Measurements from ENCODE around the gene PRCD.
A peak's percentile ranks its signal among the peaks of the same experiment; 100 is the strongest.

The PRCD gene

GRCh38 chr17:76535788-76536510, 3.9 kb upstream of the PRCD start:
- no peak for DNase-seq
- in situ Hi-C loops (cut with HindIII; ENCODE audit: low pct_ligation_motif_present, low pct_unique_long_range_greater_than_20kb, low sequenced_read_pairs): no loop called here

DNA sequence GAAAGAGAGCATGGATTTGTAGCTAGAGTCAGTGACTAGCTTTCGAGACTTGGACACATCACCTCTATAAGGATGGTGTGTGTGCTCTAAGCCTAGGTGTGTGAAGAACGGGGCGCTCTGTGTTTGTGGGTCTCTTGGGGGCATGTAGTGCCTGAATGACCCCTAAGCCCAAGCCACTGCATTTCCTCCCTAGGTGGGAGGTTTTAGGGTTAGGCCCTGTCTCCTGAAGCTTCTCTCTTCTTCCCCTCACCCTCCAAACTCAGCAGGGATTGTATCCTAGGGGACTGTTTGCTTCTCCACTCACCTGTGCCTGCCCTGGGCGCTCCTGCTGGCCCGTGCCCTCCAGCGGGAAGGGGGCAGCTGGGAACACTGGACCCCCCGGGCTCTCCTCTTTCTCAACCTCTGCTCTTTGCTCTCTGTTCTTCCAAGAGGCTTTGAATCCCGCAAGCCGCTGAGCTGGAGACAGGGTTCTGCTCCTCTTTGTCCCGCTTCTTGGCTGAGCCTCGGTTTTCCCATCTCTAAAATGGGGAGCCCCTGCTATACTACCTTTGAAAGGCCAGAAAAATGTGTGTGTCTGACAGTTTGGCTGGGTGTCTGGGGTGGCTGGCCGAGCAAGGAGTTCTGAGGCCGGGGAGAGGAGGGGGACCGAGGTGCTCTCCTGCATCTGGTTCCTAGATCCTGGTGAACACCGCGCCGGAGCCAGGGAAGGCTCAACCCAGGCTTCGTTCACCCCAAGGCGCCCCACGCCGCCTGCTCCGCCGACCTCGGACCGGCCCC, 3.1 kb upstream of the PRCD start:
- DNase-seq: no peak
- in situ Hi-C loops (cut with HindIII; ENCODE audit: low pct_ligation_motif_present, low pct_unique_long_range_greater_than_20kb, low sequenced_read_pairs): no loop called here

GRCh38 chr17:76537288-76537577, 2.6 kb upstream of the PRCD start:
- in situ Hi-C loops (cut with HindIII; ENCODE audit: low pct_ligation_motif_present, low pct_unique_long_range_greater_than_20kb, low sequenced_read_pairs): no loop called here

GRCh38 chr17:76537578-76538280, 2.1 kb upstream of the PRCD start, which contains the start of gene CYGB:
TSS of gene CYGB (minus strand) at chr17:76537709. CDS start at chr17:76537542, 167 bp downstream.
- in situ Hi-C loops (cut with HindIII; ENCODE audit: low pct_ligation_motif_present, low pct_unique_long_range_greater_than_20kb, low sequenced_read_pairs): no loop called here
- no peak for DNase-seq

More at GRCh38 chr17:76537288-76537577, 2.6 kb upstream of the PRCD start:
- DNase-seq: peak; percentile 43

DNA sequence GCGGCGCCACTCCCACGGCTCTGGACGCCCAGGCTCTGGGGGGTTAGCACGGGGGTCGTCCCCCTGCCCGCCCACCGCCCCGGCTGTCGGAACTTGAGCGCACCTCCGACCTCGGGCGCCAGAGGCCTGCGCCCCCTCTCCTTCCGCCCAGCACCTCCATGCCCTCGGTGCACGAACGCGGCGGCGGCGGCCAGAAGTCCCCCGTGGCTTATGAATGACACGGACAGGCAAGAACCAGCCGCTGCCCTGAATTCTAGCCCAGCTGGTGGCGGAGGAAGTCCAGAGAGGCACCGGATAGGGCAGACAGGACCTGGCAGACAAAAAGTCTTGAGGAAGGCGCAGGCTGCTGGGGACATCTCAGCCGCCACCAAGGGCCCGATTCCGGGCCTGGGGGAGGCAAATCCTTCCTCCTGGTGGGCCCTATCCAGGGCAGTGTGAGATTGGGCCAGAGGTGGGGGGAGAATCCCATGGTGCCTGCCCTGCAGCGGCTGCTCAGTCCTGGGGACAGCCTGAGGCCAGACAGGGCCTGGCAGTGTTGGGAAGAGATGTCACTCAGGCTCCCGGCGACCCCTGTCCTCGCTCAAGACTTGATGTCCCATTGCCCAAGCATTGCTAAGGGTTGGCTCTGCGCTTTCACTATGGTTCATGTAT, 1.4 kb upstream of the PRCD start:
- no peak for DNase-seq
- in situ Hi-C loops (cut with HindIII; ENCODE audit: low pct_ligation_motif_present, low pct_unique_long_range_greater_than_20kb, low sequenced_read_pairs): no loop called here

- in situ Hi-C loops (cut with HindIII; ENCODE audit: low pct_ligation_motif_present, low pct_unique_long_range_greater_than_20kb, low sequenced_read_pairs): no loop called here
- DNase-seq: no peak
Observed at GRCh38 chr17:76538941-76539570, 788 bp upstream of the PRCD start.

GRCh38 chr17:76540381-76541300, 797 bp downstream of the PRCD start:
- in situ Hi-C loops (cut with HindIII; ENCODE audit: low pct_ligation_motif_present, low pct_unique_long_range_greater_than_20kb, low sequenced_read_pairs): no loop called here
- DNase-seq: peak; percentile 98

DNA sequence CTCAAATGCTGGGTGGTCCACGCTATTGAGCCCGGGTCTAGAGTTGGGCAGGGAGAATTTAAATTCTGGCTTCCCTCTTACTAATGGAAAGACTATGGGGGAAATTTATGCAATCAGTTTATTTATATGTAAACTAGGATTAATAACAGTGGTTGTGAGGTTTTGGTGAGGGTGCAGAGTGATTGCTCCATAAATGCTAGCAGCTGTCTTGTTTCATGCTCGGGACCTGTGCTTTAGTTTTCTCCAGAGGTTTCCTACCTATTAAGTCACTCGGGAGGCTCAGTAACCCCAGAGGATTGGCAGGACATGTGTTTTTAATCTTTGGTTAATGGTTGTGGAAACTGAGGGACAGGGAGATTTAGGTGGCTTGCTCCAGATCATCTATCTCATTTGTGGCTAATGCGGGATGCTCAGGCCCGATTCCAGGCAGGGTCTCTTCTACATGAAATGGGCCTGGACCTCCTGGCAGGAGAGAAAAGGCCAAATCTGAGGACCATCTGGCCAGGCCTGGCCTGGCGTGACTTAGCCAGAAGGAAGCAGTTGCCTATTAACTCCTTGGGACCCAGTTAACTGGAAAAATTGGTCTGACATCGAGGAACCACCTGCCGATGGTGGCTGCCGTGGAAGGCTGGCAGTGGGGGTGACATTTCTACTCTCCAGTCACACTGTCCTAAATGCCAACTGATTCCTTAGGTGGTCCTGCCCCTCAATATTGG, 2.1 kb downstream of the PRCD start:
- in situ Hi-C loops (cut with HindIII; ENCODE audit: low pct_ligation_motif_present, low pct_unique_long_range_greater_than_20kb, low sequenced_read_pairs): no loop called here
- no peak for DNase-seq

- no peak for DNase-seq
- in situ Hi-C loops (cut with HindIII; ENCODE audit: low pct_ligation_motif_present, low pct_unique_long_range_greater_than_20kb, low sequenced_read_pairs): no loop called here
Observed at GRCh38 chr17:76542566-76542971, 2.7 kb downstream of the PRCD start.

DNA sequence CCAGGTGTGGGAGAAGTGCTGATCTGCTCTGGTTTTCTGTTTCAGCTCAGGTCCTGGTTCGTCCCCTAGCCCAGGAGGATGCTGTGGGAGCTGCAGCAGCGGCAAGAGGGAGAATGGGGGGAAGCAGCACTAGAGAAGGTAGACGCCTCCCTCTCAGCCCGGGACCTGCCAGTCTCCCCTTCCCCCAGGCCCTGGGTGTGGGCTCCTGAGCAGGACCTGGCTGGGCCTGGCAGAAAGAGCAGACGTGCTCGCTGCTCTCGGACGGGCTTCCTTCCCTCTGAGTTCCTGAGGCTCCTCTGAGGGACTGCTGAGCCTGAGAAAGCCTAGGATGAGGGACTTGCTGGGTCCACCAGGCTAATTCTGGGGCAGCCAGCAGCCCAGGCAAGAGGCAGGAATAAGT, 3.1 kb downstream of the PRCD start:
- in situ Hi-C loops (cut with HindIII; ENCODE audit: low pct_ligation_motif_present, low pct_unique_long_range_greater_than_20kb, low sequenced_read_pairs): no loop called here
- no peak for DNase-seq

DNA sequence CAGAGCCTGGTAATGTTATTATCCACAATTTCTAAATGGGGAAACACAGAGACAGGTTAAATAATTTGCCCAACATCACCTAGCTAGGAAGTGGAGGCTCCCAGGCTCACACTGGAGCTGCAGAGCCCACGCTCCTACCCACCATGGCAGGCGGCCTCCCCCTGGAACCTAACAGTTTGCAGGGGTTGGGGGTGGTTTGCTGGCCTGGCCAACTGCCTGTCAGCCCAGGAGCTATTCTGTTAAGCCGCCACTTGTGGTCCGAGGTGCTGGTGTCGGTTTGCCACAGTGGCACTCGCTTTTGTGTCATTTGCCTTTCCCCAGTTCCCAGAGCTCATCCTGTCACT, 3.6 kb downstream of the PRCD start:
- no peak for DNase-seq
- in situ Hi-C loops (cut with HindIII; ENCODE audit: low pct_ligation_motif_present, low pct_unique_long_range_greater_than_20kb, low sequenced_read_pairs): no loop called here

DNA sequence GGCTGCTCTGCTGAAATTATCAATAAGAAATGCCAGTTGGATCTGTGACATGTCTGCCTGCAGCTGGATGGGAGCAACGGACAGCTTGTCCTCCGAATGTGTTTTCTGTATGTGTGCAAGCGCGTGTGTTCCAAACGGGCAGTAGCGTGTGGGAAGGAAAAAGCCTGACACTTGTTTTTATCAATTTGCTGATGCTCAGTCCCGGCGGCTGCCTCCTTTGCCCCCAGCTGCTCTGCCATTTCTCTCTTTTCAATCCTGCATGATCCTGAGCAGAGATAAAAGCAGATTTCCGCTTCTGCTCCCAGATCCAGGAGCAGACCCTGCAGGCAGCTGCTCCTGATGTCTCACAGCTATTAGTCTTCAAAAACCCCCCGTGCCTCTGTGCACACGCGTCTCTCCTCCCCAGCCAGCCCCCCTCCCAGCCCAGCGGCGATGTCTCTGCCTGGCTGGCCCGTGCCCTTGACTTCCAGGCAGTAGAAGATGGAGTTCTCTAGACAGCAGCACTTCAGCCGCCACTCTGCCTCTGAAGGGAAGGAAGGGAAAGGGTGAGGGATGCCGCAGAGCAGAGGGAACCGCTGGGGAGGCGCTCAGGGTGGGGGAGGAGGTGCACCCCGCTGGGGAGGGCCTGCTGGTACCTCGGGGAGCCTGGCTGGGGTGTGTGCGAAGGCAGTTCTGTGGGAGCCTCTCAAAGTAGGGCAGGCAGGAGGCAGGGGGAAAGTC, 4.1 kb downstream of the PRCD start:
- in situ Hi-C loops (cut with HindIII; ENCODE audit: low pct_ligation_motif_present, low pct_unique_long_range_greater_than_20kb, low sequenced_read_pairs): no loop called here
- DNase-seq: no peak

GRCh38 chr17:76544546-76545365, 4.9 kb downstream of the PRCD start:
- in situ Hi-C loops (cut with HindIII; ENCODE audit: low pct_ligation_motif_present, low pct_unique_long_range_greater_than_20kb, low sequenced_read_pairs): no loop called here
- DNase-seq: no peak

- in situ Hi-C loops (cut with HindIII; ENCODE audit: low pct_ligation_motif_present, low pct_unique_long_range_greater_than_20kb, low sequenced_read_pairs): no loop called here
Observed at GRCh38 chr17:76545918-76546555, 6.2 kb downstream of the PRCD start.

DNA sequence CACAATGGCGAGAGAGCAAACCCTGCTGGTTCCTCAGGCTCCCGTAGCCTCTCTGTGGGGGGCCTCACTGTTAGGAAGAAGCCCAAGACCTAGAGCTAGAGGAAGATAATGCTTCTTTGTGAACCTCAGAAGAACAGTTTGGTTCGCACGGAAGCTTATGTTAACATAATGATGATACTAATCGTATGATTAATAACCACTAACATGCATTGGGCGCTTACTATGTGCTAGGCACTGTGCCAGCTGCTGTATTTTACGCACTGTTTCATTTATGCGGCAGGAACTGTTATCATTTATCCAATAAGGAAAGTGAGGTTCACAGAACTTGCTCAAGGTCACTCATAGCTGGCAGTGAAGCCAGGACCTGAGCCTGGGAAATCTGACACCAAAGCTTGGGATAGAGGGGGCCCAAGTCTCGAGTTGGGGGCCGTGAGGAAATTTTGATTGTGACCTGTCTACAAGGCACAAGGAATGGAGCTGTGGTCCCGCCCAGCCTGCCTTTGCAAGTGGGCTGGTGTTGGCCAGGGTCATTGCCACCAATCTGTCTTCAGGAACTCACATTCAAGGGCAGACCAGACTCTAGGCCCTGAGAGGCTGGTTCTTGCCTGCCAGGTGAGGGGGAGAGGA, 6.8 kb downstream of the PRCD start:
- no peak for DNase-seq
- in situ Hi-C loops (cut with HindIII; ENCODE audit: low pct_ligation_motif_present, low pct_unique_long_range_greater_than_20kb, low sequenced_read_pairs): no loop called here

More at GRCh38 chr17:76545918-76546555, 6.2 kb downstream of the PRCD start:
- no peak for DNase-seq

Data from ACHN (cell line).